Esophagus squamous epithelium (tissue), 5 donors: Measurements from ENCODE around the gene CHPF2. TPM values are rescaled to one million over a fixed set of nuclear protein-coding genes. Genes with fewer than 3 reads are reported as not detected.

ENCODE experiments used
- DNase-seq: peaks from one replicate; lab custom pipeline; 2025; lab: John Stamatoyannopoulos, UW
- H3K27ac ChIP-seq, 4 donors: fragments of 200-600 bp; sonication (generic); one replicate each; pipeline ENCODE4 v1.5.1; 2016 to 2019; ENCODE audit warnings: mild to moderate bottlenecking in 1 of 4
- H3K27me3 ChIP-seq, 4 donors: fragments of 200-600 bp; sonication (generic); 1 replicate in 3 of 4; 2 replicates in 1 of 4; pipeline versions ENCODE4 v1.5.1 to v1.6.0; 2017 to 2021; ENCODE audit warnings: antibody characterized with exemption in 1 of 4
- H3K36me3 ChIP-seq, 3 donors: fragments of 200-600 bp; sonication (generic); one replicate each; pipeline ENCODE4 v1.5.1; 2016 to 2019
- H3K4me1 ChIP-seq, 3 donors: fragments of 200-600 bp; sonication (generic); one replicate each; pipeline ENCODE4 v1.5.1; 2017 to 2019
- H3K4me3 ChIP-seq, 4 donors: fragments of 200-600 bp; sonication (generic); 1 replicate in 3 of 4; 2 replicates in 1 of 4; pipeline ENCODE4 v1.5.1; 2016 to 2019; ENCODE audit warnings: mild to moderate bottlenecking in 2 of 4, moderate library complexity in 1 of 4
- H3K9me3 ChIP-seq, 3 donors: fragments of 200-600 bp; sonication (generic); one replicate each; pipeline ENCODE4 v1.5.1; 2016 to 2019
- CTCF ChIP-seq, 6 experiments: fragments of 450-650 bp in 4 of 6; fragments of 200-600 bp in 2 of 6; sonication (generic) in 2 of 6; IDR thresholded peaks; one replicate each; pipeline ENCODE4 v1.5.1; 2016 to 2019; ENCODE audit warnings: antibody characterized with exemption in 6 of 6, mild to moderate bottlenecking in 4 of 6, moderate library complexity in 4 of 6
- POLR2A ChIP-seq, 4 donors: fragments of 450-650 bp; IDR thresholded peaks; one replicate each; pipeline ENCODE4 v1.6.1; 2017; ENCODE audit warnings: antibody characterized with exemption in 4 of 4, mild to moderate bottlenecking in 4 of 4, moderate library complexity in 3 of 4
- WGBS, 2 donors: methylation state at CpG; one replicate each; pipeline ENCODE4 v1.1.5; 2018; 5-methylcytosine and 5-hydroxymethylcytosine counted together
- intact Hi-C: fragments of 100-400 bp; cut with DNase I; formaldehyde crosslinking; loops from one replicate; pipeline ENCODE4 v1.15.0; 2022
- total RNA-seq, 4 donors: library from RNA; depleted of rRNA; stranded (reverse); fragments of >200 nt; gene quantifications; one replicate each; pipeline ENCODE4 v1.1.0, GENCODE V29; 2016
- donor health status: DM: yes; HTN: yes; CAD: no.

The CHPF2 gene
- total RNA-seq, 4 donors from 2014 or later, result 21.8 to 23.5 (median 22.3) TPM

- intact Hi-C loops, result no loop called here
- no peaks in the 10 kb centered on the region for H3K4me1 ChIP-seq
- no peak for DNase-seq
- no peak for TF ChIP-seq CTCF (IDR thresholded peaks at IDR 0.05)
- no peak for TF ChIP-seq POLR2A (IDR thresholded peaks at IDR 0.05)
- H3K27me3 ChIP-seq, result peaks cover 0 to 24% (median 0%) of the 10 kb centered on the region in 4 donors
- no peaks in the 10 kb centered on the region for H3K36me3 ChIP-seq
- no peak overlapping the region for H3K4me3 ChIP-seq
- H3K27ac ChIP-seq, result no peak overlapping the region
- 80 to 96% methylated on average over 5 to 8 of the region's 14 CpGs for WGBS, 2 donors
- no peaks in the 10 kb centered on the region for H3K9me3 ChIP-seq
Measured at GRCh38 chr7:151193203-151193978, 38.9 kb upstream of the CHPF2 start.

GRCh38 chr7:151194188-151194587, 38.1 kb upstream of the CHPF2 start:
- Histone ChIP-seq H3K9me3 (no peaks in the 10 kb centered on the region), H3K27ac (no peak overlapping the region), H3K27me3 (peaks cover 0 to 29% (median 0%) of the 10 kb centered on the region in 4 donors), H3K4me3 (no peak overlapping the region), H3K4me1 (peaks cover 0 to 3% (median 0%) of the 10 kb centered on the region in 3 donors), H3K36me3 (no peaks in the 10 kb centered on the region)
- intact Hi-C loops, result no loop called here
- 40 to 78% methylated on average over 1 to 4 of the region's 7 CpGs for WGBS, 2 donors
- DNase-seq, result no peak
- no peak for TF ChIP-seq CTCF (IDR thresholded peaks at IDR 0.05)
- no peak for TF ChIP-seq POLR2A (IDR thresholded peaks at IDR 0.05)

- DNase-seq, result no peak
- H3K27ac ChIP-seq, result no peak overlapping the region
- H3K27me3 ChIP-seq, result peaks cover 0 to 34% (median 0%) of the 10 kb centered on the region in 4 donors
- no peak overlapping the region for H3K4me3 ChIP-seq
- intact Hi-C loops, result no loop called here
- peaks cover 0 to 9% (median 0%) of the 10 kb centered on the region in 3 donors for H3K4me1 ChIP-seq
- 41 to 53% methylated on average over 13 to 16 of the region's 19 CpGs for WGBS, 2 donors
- H3K36me3 ChIP-seq, result no peaks in the 10 kb centered on the region
- no peak for TF ChIP-seq POLR2A (IDR thresholded peaks at IDR 0.05)
- no peak for TF ChIP-seq CTCF (IDR thresholded peaks at IDR 0.05)
- no peaks in the 10 kb centered on the region for H3K9me3 ChIP-seq
Measured at GRCh38 chr7:151195616-151196450, 36.5 kb upstream of the CHPF2 start.

GRCh38 chr7:151197932-151198331, 34.4 kb upstream of the CHPF2 start:
- no peak overlapping the region for H3K4me3 ChIP-seq
- no peaks in the 10 kb centered on the region for H3K9me3 ChIP-seq
- no peak for DNase-seq
- H3K27me3 ChIP-seq, result peaks cover 0 to 34% (median 0%) of the 10 kb centered on the region in 4 donors
- H3K4me1 ChIP-seq, result peaks cover 0 to 9% (median 0%) of the 10 kb centered on the region in 3 donors
- no peaks in the 10 kb centered on the region for H3K36me3 ChIP-seq
- H3K27ac ChIP-seq, result no peak overlapping the region
- intact Hi-C loops, result no loop called here
- TF ChIP-seq POLR2A (IDR thresholded peaks at IDR 0.05), result no peak
- TF ChIP-seq CTCF (IDR thresholded peaks at IDR 0.05), result no peak
